ENCODE results near the gene PTGR3.

GRCh38 chr18:75160364-75160763 is 48.6 kb downstream of the PTGR3 start:
- TF ChIP-seq, protein P1, sequence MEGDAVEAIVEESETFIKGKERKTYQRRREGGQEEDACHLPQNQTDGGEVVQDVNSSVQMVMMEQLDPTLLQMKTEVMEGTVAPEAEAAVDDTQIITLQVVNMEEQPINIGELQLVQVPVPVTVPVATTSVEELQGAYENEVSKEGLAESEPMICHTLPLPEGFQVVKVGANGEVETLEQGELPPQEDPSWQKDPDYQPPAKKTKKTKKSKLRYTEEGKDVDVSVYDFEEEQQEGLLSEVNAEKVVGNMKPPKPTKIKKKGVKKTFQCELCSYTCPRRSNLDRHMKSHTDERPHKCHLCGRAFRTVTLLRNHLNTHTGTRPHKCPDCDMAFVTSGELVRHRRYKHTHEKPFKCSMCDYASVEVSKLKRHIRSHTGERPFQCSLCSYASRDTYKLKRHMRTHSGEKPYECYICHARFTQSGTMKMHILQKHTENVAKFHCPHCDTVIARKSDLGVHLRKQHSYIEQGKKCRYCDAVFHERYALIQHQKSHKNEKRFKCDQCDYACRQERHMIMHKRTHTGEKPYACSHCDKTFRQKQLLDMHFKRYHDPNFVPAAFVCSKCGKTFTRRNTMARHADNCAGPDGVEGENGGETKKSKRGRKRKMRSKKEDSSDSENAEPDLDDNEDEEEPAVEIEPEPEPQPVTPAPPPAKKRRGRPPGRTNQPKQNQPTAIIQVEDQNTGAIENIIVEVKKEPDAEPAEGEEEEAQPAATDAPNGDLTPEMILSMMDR (conservative IDR thresholded peaks at IDR 0.05; ENCODE audit: low read length) = no peak
- TF ChIP-seq EZH2phosphoT487 (IDR thresholded peaks at IDR 0.05; ENCODE audit: borderline replicate concordance, low read depth, low read length) = no peak

Measured in OCI-LY7 (cell line).